Activated T-helper 2 cell treated with anti-CD3 and anti-CD28 coated beads, Interferon-gamma antibody, Interleukin-2, Interleukin-4, amounts not matched to agents 10 μg/mL and 5 μg/mL and 100 μg/mL, durations not matched to agents 14 hours and 24 hours and 36 hours (primary cell): Measurements from ENCODE around the gene PBX3. TPM values are rescaled to one million over a fixed set of nuclear protein-coding genes. Genes with fewer than 3 reads are reported as not detected.

Source experiments
- DNase-seq: peaks from one replicate; pipeline ENCODE4 v3.0.0; 2021; ENCODE audit warnings: low spot score
- H3K27ac Mint-ChIP-seq: one replicate; pipeline ENCODE4 v1.8.0; 2021; ENCODE audit warnings: mixed read lengths
- H3K27me3 Mint-ChIP-seq: one replicate; pipeline ENCODE4 v1.8.0; 2021; ENCODE audit warnings: low read depth, mixed read lengths
- H3K36me3 Mint-ChIP-seq: one replicate; pipeline ENCODE4 v1.8.0; 2021; ENCODE audit warnings: low read depth, mixed read lengths
- H3K4me1 Mint-ChIP-seq: one replicate; pipeline ENCODE4 v1.8.0; 2021; ENCODE audit warnings: low read depth, mixed read lengths
- H3K4me3 Mint-ChIP-seq: one replicate; pipeline ENCODE4 v1.8.0; 2021; ENCODE audit warnings: low read depth, mild to moderate bottlenecking, moderate library complexity, mixed read lengths
- H3K9me3 Mint-ChIP-seq: one replicate; pipeline ENCODE4 v1.8.0; 2021; ENCODE audit warnings: mixed read lengths
- intact Hi-C: fragments of 100-400 bp; cut with micrococcal nuclease; formaldehyde crosslinking; loops from one replicate; pipeline ENCODE4 v1.15.1; 2023
- total RNA-seq: library from RNA; stranded (reverse); gene quantifications from 2 replicates; pipeline ENCODE4 v1.2.3, GENCODE V29; 2022

Gene PBX3
- total RNA-seq, 1 donor from 2014 or later = 20.6 TPM

DNA sequence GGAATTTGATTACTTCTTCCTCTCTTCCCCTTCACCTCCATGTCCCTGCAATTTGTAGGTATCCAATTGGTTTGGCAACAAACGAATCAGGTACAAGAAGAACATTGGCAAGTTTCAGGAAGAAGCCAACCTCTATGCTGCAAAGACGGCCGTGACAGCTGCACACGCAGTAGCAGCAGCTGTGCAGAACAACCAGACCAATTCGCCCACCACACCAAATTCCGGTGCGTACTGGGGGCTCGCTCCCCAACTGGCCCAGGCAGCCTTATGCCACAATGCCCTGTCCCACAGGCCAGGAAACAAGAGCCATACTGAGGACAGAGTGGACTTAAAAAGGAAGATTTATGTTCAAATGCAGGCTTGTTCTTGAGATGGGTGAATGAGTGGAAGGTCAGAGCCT, 213.5 kb downstream of the PBX3 start:
- intact Hi-C loops = no loop called here
- H3K9me3 Mint-ChIP-seq = no peaks in the 10 kb centered on the region
- H3K4me3 Mint-ChIP-seq = no peak overlapping the region
- no peaks in the 10 kb centered on the region for H3K4me1 Mint-ChIP-seq
- H3K27ac Mint-ChIP-seq = no peak overlapping the region
- no peaks in the 10 kb centered on the region for H3K27me3 Mint-ChIP-seq
- no peak for DNase-seq
- peaks cover 3% of the 10 kb centered on the region for H3K36me3 Mint-ChIP-seq

DNA sequence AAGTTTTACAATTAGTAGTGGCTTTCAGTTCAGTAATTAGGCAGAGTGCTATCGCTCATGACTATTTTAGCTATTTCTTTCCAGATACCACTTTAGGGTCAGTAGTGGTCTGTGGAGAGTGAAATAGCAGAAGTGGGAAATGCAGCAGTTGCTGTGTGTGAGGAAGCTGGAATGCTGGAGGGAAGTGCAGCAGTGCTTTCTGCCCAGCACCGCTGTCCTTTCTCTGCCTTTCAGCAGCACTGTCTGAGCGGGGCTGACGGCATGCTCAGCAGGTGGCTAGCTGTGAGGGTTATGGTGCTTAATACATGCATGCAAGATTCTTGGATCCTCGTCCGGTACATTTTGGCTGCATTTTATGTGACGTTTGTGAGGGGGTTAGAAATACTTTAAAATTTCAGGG, 213.9 kb downstream of the PBX3 start:
- Mint-ChIP-seq H3K4me3 (no peak overlapping the region), H3K27me3 (no peaks in the 10 kb centered on the region), H3K9me3 (no peaks in the 10 kb centered on the region), H3K36me3 (peaks cover 4% of the 10 kb centered on the region), H3K27ac (no peak overlapping the region), H3K4me1 (no peaks in the 10 kb centered on the region)
- DNase-seq = no peak
- intact Hi-C loops = no loop called here

DNA sequence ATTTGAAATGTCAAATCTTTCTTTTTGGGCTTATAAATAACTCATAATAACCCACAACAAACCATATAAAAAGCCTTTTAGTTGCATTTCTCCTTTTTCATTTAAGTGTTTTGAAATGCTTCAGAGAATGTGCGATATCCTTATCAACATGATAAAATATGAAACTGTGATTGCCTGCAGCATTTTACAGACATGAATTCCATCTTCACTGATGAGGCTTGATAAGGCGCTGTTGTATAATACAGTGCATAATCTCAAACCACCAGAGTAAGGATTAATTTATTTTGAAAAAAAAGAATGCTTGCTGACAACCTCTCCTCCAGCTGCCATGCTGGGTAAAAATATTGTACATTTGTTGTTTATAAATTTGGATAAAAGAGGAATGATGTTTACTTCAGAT, 216.8 kb downstream of the PBX3 start:
- no peaks in the 10 kb centered on the region for H3K9me3 Mint-ChIP-seq
- H3K36me3 Mint-ChIP-seq = peaks cover 10% of the 10 kb centered on the region
- no peaks in the 10 kb centered on the region for H3K4me1 Mint-ChIP-seq
- intact Hi-C loops = no loop called here
- H3K27ac Mint-ChIP-seq = no peak overlapping the region
- H3K27me3 Mint-ChIP-seq = no peaks in the 10 kb centered on the region
- no peak overlapping the region for H3K4me3 Mint-ChIP-seq
- no peak for DNase-seq

DNA sequence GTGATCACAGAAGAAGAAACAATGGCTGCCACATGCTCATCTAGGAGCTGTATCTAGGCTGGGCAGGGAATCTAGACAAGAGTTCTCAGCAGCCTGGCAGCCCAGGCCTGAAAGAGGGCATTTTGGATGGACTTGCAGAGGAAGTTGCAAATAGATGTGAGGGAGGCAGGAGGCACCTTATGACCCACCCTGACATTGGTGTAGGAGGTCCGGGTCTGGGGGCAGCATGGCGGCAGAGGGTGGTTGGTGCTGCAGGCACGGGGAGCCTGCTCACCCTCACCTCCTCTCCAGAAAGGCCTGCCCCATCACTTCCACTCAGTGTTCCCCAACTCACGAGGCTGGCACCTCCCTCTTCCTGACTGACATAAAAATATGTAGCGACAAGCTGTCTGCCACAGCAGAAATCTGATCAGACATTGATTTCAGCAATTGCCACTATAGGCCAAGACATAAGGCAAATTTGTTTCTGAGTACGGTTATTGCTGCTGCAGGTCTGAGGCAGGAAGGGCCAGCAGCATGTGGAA, 217.6 kb downstream of the PBX3 start:
- Mint-ChIP-seq H3K27me3 (no peaks in the 10 kb centered on the region), H3K9me3 (no peaks in the 10 kb centered on the region), H3K4me1 (no peaks in the 10 kb centered on the region), H3K27ac (no peak overlapping the region), H3K36me3 (peaks cover 10% of the 10 kb centered on the region), H3K4me3 (no peak overlapping the region)
- intact Hi-C loops = no loop called here
- DNase-seq = no peak

DNA sequence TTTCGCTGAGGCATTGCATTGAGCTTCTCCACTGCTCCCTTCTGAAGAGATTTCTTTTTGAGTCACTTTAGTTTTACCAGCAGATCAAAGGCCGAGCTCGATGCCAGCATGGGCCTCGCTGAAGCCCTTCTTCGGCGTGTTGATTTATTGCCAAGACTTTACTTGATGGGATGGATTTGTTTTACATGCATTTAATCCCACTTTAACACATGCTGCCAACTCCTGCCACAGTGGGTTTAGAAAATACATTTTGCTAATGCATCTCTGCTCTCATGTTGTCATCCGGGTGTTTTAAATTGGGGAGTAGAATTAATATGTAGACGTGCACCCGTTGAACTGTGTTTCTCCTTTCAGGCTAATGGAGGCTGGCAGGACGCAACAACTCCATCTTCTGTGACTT, 218.3 kb downstream of the PBX3 start:
- no peaks in the 10 kb centered on the region for H3K4me1 Mint-ChIP-seq
- H3K36me3 Mint-ChIP-seq = peaks cover 10% of the 10 kb centered on the region
- no peaks in the 10 kb centered on the region for H3K27me3 Mint-ChIP-seq
- no peak overlapping the region for H3K27ac Mint-ChIP-seq
- DNase-seq = no peak
- intact Hi-C loops = no loop called here
- no peaks in the 10 kb centered on the region for H3K9me3 Mint-ChIP-seq
- no peak overlapping the region for H3K4me3 Mint-ChIP-seq

DNA sequence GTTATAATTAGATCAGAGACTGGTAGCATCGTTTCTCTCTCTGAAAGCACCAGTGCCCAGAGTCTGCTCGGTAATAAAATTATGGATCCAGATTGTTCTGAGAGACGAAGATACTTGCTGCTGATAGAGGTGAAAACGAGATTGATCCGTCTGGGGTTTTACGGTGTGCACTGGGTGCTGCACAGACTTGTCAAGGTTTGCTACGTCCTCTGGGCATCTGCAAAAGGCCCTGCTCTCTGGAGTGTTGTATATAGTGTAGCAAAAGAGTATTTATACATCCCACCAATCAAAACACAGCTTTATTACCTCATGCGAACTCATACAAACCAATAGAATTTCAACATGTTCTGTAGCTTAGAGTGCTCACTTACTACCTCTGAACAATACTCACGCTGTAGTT, 219.3 kb downstream of the PBX3 start:
- no peaks in the 10 kb centered on the region for H3K4me1 Mint-ChIP-seq
- peaks cover 10% of the 10 kb centered on the region for H3K36me3 Mint-ChIP-seq
- DNase-seq = no peak
- no peak overlapping the region for H3K4me3 Mint-ChIP-seq
- H3K27me3 Mint-ChIP-seq = no peaks in the 10 kb centered on the region
- intact Hi-C loops = no loop called here
- no peaks in the 10 kb centered on the region for H3K9me3 Mint-ChIP-seq
- H3K27ac Mint-ChIP-seq = no peak overlapping the region

DNA sequence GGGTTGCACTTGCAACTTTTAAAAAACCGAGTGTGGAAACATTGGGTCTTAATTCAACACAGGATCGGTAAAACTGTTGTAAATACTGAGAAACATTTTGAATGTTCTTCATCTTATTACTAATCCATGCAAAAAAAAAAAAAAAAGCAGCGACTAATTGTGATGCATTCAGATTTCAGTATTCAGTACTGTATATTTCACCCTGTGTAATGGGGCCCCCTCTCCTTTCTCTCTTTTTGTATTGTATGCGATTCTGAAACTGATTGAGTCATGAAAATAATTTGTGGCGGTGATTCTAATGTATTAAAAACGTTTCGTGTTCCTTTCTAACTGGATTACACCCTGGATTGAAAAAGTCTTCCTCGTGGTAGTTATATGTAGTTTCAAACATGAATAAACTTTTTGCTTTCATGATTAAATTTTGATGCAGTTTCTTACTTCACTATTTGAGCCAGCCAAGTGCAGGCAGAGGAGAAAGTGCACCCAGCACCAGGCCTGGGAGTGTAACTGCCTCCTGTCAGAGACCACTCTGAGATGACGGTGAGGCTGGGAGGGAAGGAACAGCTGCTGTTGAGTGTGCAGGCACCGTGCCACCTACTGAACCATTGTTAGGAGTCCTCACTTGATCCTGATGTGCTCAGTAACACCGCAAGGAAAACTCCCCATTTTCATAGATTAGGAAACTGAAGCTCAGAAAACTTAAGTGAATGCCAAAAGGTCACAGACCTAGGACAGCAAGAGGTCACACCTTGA, 220.0 kb downstream of the PBX3 start:
- Mint-ChIP-seq H3K4me1 (no peaks in the 10 kb centered on the region), H3K27me3 (no peaks in the 10 kb centered on the region), H3K27ac (no peak overlapping the region), H3K9me3 (no peaks in the 10 kb centered on the region), H3K36me3 (peaks cover 10% of the 10 kb centered on the region), H3K4me3 (no peak overlapping the region)
- no peak for DNase-seq
- intact Hi-C loops = no loop called here

DNA sequence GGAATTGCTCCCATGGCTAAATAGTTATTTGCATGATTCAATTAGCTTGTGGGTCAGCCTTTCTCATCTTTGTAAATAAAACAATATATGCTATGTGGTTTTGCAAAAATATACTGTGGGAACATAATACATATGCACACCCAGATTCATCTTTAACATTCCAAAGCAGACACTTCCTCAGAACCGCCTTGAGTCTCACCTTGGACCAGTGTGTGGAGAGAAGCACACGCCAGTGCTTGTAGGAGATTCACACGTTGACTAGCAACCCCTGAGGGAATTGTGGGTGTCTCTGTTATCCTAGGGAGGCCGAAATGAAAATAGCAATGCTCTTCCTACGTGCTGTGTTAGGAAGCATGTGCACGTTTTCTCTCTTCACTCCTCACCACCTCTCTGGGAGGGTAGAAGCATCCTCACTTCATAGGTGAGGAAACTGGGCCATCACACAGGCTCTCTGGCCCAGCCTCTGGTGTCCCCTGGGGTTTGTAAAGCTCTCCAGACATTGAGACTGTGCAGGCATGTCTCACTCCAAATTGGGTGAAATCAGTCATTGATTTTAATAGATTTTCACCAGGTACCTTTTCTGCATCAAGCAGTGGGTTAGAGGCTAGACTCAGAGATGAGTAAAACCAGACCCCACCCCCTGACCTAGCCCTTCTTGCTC, 221.7 kb downstream of the PBX3 start:
- Mint-ChIP-seq H3K36me3 (peaks cover 10% of the 10 kb centered on the region), H3K4me1 (no peaks in the 10 kb centered on the region), H3K27ac (no peak overlapping the region), H3K9me3 (no peaks in the 10 kb centered on the region), H3K4me3 (no peak overlapping the region), H3K27me3 (no peaks in the 10 kb centered on the region)
- intact Hi-C loops = no loop called here
- DNase-seq = no peak

DNA sequence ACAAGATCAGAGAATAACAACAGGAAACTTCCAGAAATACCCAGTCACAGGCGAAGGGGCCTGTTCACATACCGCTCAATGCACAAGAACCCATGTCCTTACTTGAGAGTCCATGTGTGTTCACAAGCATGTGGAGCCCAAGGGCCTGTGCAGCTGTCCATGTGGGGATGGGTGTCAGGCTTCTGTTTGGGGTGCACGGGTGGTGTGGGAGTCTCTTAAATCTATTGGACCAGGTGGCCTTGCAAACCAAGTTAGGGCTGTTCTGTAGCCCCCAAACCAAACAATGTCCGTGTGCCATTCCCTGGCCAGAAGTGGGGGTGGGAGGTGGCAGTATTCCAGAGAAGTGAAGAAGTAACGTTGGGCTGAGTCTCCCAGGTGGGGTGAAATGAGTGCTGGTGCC, 222.3 kb downstream of the PBX3 start:
- Mint-ChIP-seq H3K9me3 (no peaks in the 10 kb centered on the region), H3K36me3 (peaks cover 10% of the 10 kb centered on the region), H3K4me3 (no peak overlapping the region), H3K4me1 (no peaks in the 10 kb centered on the region), H3K27ac (no peak overlapping the region), H3K27me3 (no peaks in the 10 kb centered on the region)
- intact Hi-C loops = no loop called here
- DNase-seq = no peak

DNA sequence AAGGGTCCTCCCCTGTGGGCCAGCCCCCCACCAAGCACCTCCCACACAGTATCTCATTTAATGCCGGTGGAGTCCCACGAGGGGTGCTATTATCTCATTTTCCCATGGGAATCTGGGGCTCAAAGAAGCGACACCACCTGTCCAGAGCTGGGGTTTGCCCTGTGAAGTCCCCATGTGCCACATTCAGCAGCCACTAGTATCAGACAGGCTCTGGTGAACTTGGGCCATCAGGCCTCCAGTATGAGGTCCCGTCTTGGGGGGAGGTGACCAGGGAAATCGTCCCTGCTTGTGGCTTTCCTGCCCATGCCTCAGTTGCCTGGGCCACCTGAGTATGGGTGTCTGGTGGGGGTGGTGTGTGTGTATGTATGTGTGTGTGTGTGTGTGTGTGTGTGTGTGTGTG, 222.7 kb downstream of the PBX3 start:
- Mint-ChIP-seq H3K4me3 (no peak overlapping the region), H3K27ac (no peak overlapping the region), H3K36me3 (peaks cover 10% of the 10 kb centered on the region), H3K4me1 (no peaks in the 10 kb centered on the region), H3K9me3 (no peaks in the 10 kb centered on the region), H3K27me3 (no peaks in the 10 kb centered on the region)
- intact Hi-C loops = no loop called here
- DNase-seq = no peak

DNA sequence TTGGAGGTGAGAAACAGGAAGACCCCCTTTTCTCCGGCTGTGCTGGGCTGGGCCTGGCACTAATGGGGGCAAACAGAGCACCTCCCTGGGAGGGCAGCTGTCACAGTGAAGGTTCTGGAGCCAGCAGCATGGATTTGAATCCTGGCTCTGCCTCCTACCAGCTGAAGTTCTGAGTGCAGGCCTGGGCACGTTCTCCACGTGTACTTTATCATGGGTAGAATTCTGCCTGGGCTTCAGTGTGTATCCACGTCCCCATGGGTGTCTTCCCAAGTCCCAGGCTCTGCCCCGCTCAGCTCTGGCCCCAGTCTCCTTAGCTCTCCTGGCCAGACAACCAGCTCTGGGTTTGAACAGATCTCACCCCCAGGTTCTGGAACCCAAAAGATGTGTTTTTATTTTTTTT, 223.2 kb downstream of the PBX3 start:
- H3K9me3 Mint-ChIP-seq = no peaks in the 10 kb centered on the region
- no peak for DNase-seq
- no peak overlapping the region for H3K4me3 Mint-ChIP-seq
- H3K27me3 Mint-ChIP-seq = no peaks in the 10 kb centered on the region
- H3K4me1 Mint-ChIP-seq = no peaks in the 10 kb centered on the region
- H3K36me3 Mint-ChIP-seq = peaks cover 10% of the 10 kb centered on the region
- no peak overlapping the region for H3K27ac Mint-ChIP-seq
- intact Hi-C loops = no loop called here

DNA sequence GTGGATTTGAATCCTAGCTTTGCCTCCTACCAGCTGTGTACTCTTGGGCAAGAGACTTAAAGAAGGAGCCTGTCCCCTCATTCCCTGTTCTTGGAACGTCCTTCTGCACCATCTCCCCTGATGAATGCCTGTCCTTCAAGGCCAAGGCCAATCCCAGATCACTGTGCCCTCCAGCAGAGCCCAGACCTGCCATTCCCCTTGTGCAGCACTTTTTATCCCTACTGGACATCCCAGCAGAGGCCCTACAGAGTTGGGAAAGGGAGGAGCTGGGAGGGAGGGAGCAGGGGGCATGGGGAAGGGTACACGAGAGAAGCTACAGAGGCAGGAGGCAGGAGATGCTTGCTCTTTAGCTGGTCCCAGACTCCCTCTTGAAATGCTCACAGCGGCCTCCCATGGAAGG, 223.9 kb downstream of the PBX3 start:
- intact Hi-C loops = no loop called here
- H3K27me3 Mint-ChIP-seq = no peaks in the 10 kb centered on the region
- no peak for DNase-seq
- H3K4me1 Mint-ChIP-seq = no peaks in the 10 kb centered on the region
- no peaks in the 10 kb centered on the region for H3K9me3 Mint-ChIP-seq
- H3K4me3 Mint-ChIP-seq = no peak overlapping the region
- no peak overlapping the region for H3K27ac Mint-ChIP-seq
- H3K36me3 Mint-ChIP-seq = peaks cover 6% of the 10 kb centered on the region

DNA sequence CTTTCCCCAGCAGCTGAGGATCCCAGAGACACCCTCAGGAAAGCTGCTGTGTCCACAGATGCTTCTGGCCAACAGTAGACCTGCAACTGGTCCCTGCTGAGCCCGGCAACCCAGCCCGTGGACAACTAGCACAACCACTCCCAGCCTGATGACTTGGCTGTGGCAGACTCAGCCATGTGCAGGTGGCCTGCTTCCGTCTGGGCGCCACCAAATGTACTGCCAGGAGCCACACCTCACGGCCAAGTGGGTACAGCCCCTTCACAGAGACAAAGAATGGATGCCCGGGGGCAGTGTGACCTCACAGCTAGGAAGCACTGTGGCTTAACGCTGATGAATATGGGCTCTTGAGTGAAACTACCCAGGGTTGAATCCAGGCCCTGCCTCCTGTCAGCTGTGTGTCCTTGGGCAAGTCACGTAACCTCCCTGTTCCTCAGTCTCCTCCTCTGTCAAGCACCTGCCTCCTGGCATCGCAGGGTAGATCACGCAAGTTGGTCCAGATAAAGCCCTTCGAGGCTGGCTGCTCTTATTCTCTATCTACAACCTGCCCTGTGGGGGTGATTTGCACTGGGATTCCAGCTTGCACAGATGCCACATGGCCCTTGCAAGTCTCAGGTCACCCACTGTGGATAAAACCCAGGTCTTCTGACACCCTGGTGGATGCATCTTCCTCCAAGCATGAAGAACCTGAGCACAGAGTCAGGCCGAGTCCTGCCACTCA, 225.0 kb downstream of the PBX3 start:
- Mint-ChIP-seq H3K9me3 (no peaks in the 10 kb centered on the region), H3K36me3 (peaks cover under 1% of the 10 kb centered on the region), H3K27ac (no peak overlapping the region), H3K4me3 (no peak overlapping the region), H3K4me1 (no peaks in the 10 kb centered on the region), H3K27me3 (no peaks in the 10 kb centered on the region)
- no peak for DNase-seq
- intact Hi-C loops = no loop called here
